ENCODE measurements around the gene GALNT12. TPM values are rescaled to one million over a fixed set of nuclear protein-coding genes. Genes with fewer than 3 reads are reported as not detected.

Gene GALNT12
- total and polyA plus RNA-seq, 4 donors = 0.16 to 1.4 (median 0.25) TPM; not detected in 1

GRCh38 chr9:98771209-98771874 lies 36.1 kb upstream of the GALNT12 start:
- H3K4me1 ChIP-seq (ENCODE audit: control insufficient read depth in 4 of 4, insufficient read depth in 4 of 4, low read length in 3 of 4) = no peaks in the 10 kb centered on the region
- H3K9me3 ChIP-seq (ENCODE audit: control insufficient read depth in 4 of 4, low read length in 3 of 4) = no peaks in the 10 kb centered on the region
- 92% methylated on average over 15 of the region's 15 CpGs for WGBS
- no peak overlapping the region for H3K4me3 ChIP-seq (ENCODE audit: low read depth in 1 of 3, low read length in 3 of 3)
- TF ChIP-seq REST (IDR thresholded peaks at IDR 0.05) = no peak
- no peak for TF ChIP-seq YY1 (IDR thresholded peaks at IDR 0.05)
- TF ChIP-seq JUND (IDR thresholded peaks at IDR 0.05) = no peak
- TF ChIP-seq EGR1 (IDR thresholded peaks at IDR 0.05; ENCODE audit: low read depth in 2 of 2) = no peak
- TF ChIP-seq, protein P1, sequence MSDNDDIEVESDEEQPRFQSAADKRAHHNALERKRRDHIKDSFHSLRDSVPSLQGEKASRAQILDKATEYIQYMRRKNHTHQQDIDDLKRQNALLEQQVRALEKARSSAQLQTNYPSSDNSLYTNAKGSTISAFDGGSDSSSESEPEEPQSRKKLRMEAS (IDR thresholded peaks at IDR 0.05) = no peak
- no peak for TF ChIP-seq RXRA (IDR thresholded peaks at IDR 0.05)
- TF ChIP-seq, protein P2, sequence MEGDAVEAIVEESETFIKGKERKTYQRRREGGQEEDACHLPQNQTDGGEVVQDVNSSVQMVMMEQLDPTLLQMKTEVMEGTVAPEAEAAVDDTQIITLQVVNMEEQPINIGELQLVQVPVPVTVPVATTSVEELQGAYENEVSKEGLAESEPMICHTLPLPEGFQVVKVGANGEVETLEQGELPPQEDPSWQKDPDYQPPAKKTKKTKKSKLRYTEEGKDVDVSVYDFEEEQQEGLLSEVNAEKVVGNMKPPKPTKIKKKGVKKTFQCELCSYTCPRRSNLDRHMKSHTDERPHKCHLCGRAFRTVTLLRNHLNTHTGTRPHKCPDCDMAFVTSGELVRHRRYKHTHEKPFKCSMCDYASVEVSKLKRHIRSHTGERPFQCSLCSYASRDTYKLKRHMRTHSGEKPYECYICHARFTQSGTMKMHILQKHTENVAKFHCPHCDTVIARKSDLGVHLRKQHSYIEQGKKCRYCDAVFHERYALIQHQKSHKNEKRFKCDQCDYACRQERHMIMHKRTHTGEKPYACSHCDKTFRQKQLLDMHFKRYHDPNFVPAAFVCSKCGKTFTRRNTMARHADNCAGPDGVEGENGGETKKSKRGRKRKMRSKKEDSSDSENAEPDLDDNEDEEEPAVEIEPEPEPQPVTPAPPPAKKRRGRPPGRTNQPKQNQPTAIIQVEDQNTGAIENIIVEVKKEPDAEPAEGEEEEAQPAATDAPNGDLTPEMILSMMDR (IDR thresholded peaks at IDR 0.05; ENCODE audit: low read depth, low read length, missing input control) = no peak
- no peak for TF ChIP-seq NR2F2 (IDR thresholded peaks at IDR 0.05)
- no peak for TF ChIP-seq RAD21 (IDR thresholded peaks at IDR 0.05)
- no peak for TF ChIP-seq FOXA2 (IDR thresholded peaks at IDR 0.05)
- peaks cover 0 to 25% (median 1%) of the 10 kb centered on the region in 4 donors for H3K36me3 ChIP-seq (ENCODE audit: control insufficient read depth in 4 of 4, insufficient read depth in 3 of 4, low read depth in 1 of 4, low read length in 3 of 4)
- H3K27me3 ChIP-seq (ENCODE audit: control insufficient read depth in 4 of 4, insufficient read depth in 4 of 4, low read length in 3 of 4) = no peaks in the 10 kb centered on the region
- no peak overlapping the region for H3K9ac ChIP-seq (ENCODE audit: low read depth in 1 of 2, low read length in 2 of 2)
- no peak for DNase-seq (ENCODE audit: low spot score)
- H3K27ac ChIP-seq (ENCODE audit: low read depth in 1 of 2, low read length in 2 of 2) = no peak overlapping the region

- Histone ChIP-seq H3K36me3 (ENCODE audit: control insufficient read depth in 4 of 4, insufficient read depth in 3 of 4, low read depth in 1 of 4, low read length in 3 of 4) (peaks cover 0 to 23% (median 1%) of the 10 kb centered on the region in 4 donors), H3K4me3 (ENCODE audit: low read depth in 1 of 3, low read length in 3 of 3) (no peak overlapping the region), H3K9me3 (ENCODE audit: control insufficient read depth in 4 of 4, low read length in 3 of 4) (no peaks in the 10 kb centered on the region), H3K27ac (ENCODE audit: low read depth in 1 of 2, low read length in 2 of 2) (no peak overlapping the region), H3K4me1 (ENCODE audit: control insufficient read depth in 4 of 4, insufficient read depth in 4 of 4, low read length in 3 of 4) (no peaks in the 10 kb centered on the region), H3K9ac (ENCODE audit: low read depth in 1 of 2, low read length in 2 of 2) (no peak overlapping the region), H3K27me3 (ENCODE audit: control insufficient read depth in 4 of 4, insufficient read depth in 4 of 4, low read length in 3 of 4) (no peaks in the 10 kb centered on the region)
- 91% methylated on average over 13 of the region's 13 CpGs for WGBS
- TF ChIP-seq HNF4G (IDR thresholded peaks at IDR 0.05) (no peak), FOXA1 (IDR thresholded peaks at IDR 0.05) (no peak)
- DNase-seq (ENCODE audit: low spot score) = no peak
Measured at GRCh38 chr9:98772364-98773155, 34.9 kb upstream of the GALNT12 start.
